HG02571 (cell line): ENCODE measurements around the gene CASQ1.

ENCODE experiments used
- ATAC-seq: cut with Tn5 transposase; IDR thresholded peaks from one replicate; pipeline ENCODE4 v1.9.1; 2021; ENCODE audit warnings: mild to moderate bottlenecking, moderate library complexity; ENCODE audit not compliant: unreplicated experiment

The CASQ1 gene

GRCh38 chr1:160168016-160168415 lies 22.4 kb upstream of the CASQ1 start:
- ATAC-seq: no peak

GRCh38 chr1:160168609-160169369 lies 21.6 kb upstream of the CASQ1 start:
- no peak for ATAC-seq

DNA sequence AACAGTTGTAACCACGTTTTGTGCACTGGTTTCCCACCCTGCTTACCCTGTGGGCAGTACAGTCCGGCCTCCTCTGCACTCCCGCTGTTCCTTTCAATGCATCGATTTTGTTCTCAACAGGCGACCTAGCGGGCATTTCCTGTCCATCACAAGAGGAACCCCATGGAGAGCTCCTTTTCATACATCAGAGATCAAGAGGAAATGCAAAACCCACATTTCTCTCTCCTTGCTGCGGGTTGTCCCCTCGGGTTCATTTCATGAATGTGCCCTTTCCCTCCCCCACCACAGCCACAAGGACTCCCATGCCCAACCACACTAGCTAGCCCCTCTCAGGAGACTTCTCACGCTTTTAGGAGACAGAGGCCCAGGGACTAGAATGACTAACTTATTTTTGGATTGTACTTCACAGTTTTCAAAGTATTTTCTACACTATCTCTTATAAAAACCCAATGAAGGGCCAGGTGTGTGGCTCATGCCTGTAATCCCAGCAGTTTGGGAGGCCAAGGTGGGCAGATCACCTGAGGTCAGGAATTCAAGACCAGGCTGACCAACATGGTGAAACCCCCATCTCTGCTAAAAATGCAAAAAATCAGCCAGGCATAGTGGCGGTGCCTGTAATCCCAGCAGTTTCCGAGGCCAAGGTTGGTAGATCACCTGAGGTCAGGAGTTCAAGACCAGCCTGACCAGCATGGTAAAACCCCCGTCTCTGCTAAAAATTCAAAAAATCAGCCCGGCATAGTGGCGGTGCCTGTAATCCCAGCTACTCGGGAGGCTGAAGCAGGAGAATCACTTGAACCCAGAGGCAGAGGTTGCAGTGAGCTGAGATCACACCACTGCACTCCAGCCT lies 20.6 kb upstream of the CASQ1 start:
- ATAC-seq: no peak

GRCh38 chr1:160171354-160171753 lies 19.0 kb upstream of the CASQ1 start:
- no peak for ATAC-seq

GRCh38 chr1:160171980-160172379 lies 18.4 kb upstream of the CASQ1 start:
- ATAC-seq: no peak

- ATAC-seq: no peak
Measured at GRCh38 chr1:160177231-160177630, 13.1 kb upstream of the CASQ1 start.

DNA sequence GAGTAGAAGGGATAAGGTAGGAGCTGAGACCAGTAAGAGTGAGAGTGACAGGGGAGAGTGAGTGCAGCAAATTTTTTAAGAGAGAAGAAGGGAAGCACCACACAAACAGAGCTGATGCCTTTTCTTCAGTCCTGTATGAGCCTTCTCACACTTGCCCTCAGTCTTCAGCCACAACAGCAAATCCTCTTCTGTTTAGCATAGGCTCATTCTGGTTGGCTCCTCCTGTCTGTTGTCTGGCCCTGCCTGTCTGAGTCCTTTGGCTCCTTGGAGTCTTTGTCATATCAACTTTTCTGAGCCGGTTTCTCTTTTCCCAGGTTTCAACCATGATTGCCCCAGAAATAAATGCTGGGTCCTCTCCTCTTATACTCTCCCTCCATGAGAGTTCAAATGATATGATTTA lies 12.7 kb upstream of the CASQ1 start:
- no peak for ATAC-seq

DNA sequence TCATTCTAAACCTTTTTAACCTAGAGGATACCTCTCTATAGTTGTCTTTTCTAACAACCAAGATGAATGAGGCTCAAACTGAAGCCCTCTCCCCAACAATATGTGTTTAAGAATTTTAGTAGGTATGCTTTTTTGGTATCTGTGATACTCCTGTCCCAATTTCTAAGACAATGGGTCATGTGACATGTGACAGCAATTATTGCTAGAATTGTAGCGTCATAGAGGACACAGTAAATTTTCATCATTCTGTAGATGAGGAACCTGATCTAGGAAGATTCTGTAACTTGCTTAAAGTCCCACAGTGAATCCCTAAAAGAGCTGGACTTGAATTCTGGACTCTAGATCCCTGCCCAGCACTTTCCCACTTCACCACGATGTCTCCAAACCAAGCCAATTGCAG lies 11.6 kb upstream of the CASQ1 start:
- no peak for ATAC-seq

- ATAC-seq: no peak
Measured at GRCh38 chr1:160179336-160179735, 11.0 kb upstream of the CASQ1 start.

GRCh38 chr1:160186246-160186645 lies 4.1 kb upstream of the CASQ1 start:
- no peak for ATAC-seq

- ATAC-seq: no peak
Measured at GRCh38 chr1:160186729-160187128, 3.6 kb upstream of the CASQ1 start.

GRCh38 chr1:160187407-160187806 lies 3.0 kb upstream of the CASQ1 start:
- ATAC-seq: no peak

DNA sequence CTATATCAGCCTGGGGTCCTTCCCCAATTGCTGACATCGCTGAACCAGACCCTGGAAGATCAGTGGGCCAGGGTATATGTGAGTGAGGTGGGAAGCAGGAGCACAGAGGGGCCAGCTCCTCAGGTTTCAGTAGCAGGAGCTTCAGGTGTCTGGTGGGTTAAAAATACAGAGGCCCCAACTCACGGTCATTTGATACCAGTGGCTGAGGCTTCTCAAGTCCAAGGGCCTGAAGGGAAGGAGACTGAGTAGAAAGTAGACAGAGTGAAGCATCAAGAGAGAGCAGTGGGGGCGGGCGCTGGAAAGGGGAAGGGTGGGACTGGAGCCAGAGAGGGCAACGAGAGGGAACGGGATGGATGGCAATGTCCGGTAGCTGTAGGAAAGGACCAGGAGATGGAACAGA lies 2.0 kb upstream of the CASQ1 start:
- ATAC-seq: no peak

- ATAC-seq: no peak
Measured at GRCh38 chr1:160191756-160192155, 1.4 kb downstream of the CASQ1 start.

- ATAC-seq: no peak
Measured at GRCh38 chr1:160192234-160192633, 1.9 kb downstream of the CASQ1 start.

DNA sequence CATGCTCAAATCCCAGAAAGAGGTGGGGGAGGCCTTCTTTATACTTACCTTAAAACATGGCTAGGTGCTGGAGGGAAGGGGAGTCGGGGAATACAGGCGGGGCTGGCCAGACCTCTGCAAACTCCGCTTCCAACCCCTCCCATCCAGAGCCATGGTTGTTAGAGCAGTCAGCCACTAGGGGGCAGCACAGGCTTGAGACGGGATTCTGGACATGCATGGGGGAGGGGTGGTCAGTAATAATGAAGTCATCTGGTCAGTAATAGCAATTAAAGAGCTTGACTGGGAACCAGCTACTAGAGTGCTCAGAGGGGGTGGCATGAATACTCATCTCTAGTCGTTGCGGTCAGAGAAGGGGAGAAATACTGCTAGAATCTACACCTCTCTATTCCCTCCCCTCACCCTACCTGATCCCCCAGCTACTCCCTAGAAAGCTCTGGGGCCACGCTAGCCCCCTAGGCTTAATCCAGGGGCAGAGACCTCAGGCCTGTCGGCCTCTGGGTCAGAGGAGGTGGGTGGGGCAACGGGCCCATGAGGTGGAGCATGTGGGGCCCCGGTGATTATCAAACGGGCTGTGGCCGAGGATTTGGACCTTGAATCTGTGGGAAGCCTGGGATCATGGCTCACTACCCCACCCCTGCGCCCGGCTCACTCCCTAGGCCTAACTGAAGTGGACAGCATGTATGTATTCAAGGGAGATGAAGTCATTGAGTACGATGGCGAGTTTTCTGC lies 2.9 kb downstream of the CASQ1 start:
- no peak for ATAC-seq

DNA sequence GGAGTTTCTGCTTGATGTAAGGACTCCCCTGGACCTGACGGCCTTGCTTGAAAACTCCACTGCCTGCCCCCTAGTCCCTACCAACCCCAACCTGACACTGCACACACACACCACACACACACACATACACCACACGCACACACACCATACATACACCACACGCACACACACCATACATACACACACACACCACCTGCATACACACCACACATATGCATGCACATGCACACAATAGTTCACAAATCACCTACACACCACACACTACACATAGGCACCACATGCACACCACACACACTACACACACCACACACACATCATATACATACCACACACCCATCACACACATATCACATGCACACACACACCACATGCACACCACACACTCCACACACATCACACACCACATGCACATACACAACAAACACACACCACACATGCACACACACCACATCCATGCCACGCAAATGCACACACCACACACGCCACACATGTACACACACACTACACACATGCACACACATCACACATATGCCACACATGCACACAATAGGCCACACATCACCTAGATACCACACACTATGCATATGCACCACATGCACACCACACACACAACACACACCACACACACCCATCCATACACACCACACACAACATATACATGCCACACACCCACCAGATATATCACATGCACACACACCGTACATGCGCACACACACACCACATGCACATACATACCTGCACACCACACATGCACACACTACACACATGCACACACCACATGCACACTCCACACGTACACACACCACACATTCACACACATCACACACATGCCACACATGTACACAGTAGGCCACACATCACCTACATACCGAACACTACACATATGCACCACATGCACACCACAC lies 3.7 kb downstream of the CASQ1 start:
- no peak for ATAC-seq

DNA sequence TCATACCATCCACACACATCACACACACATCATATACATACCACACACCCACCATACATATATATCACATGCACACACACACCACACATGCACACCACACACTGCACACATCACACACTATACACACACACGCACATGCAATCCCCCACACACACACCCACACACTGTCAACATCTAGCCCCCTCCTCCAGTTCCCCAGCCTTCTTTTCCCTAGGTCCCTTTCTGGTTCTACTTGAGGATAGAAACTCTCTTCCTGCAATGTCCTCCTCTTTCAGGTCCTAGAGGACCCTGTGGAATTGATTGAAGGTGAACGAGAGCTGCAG lies 4.3 kb downstream of the CASQ1 start:
- ATAC-seq: no peak

GRCh38 chr1:160196143-160196542 lies 5.8 kb downstream of the CASQ1 start:
- no peak for ATAC-seq

DNA sequence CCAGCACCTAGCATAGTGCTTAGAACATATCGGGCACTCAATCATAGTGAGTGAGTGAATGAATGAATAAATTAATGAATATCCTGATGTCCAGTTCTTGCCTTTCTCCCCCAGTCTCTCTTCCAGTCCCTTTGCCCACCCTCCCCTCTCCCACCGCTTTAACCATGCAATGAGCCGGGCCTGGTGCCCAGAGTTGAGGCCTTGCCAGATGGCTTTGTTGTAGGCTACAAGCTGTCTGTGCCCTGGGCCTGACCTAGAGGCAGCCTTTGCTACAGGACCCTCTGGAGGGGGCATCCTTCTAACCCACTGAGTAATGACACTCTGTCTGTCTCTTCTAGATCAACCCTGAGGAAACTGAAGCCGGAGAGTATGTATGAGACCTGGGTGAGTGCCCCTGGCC lies 6.9 kb downstream of the CASQ1 start:
- no peak for ATAC-seq

DNA sequence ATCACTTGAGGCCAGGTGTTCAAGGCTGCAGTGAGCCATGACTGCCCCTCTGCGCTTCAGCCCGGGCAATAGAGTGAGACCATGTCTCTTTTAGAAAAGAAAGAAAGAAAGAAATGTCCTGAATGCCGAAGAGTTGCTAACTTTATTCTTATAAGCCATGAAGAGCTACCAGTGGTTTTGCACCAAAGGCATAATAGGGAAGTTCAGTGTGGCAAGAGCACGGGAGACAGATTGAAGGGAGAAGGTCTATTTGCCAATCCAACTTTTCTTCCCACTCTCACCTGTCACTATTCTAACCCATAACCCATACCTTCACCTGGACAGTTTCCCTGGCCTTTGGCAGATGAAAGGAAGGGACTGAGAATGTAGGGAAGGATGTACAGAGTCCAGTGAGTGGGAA lies 10.4 kb downstream of the CASQ1 start:
- no peak for ATAC-seq
